ENCODE measurements around the gene PCDHGA5.

DNA sequence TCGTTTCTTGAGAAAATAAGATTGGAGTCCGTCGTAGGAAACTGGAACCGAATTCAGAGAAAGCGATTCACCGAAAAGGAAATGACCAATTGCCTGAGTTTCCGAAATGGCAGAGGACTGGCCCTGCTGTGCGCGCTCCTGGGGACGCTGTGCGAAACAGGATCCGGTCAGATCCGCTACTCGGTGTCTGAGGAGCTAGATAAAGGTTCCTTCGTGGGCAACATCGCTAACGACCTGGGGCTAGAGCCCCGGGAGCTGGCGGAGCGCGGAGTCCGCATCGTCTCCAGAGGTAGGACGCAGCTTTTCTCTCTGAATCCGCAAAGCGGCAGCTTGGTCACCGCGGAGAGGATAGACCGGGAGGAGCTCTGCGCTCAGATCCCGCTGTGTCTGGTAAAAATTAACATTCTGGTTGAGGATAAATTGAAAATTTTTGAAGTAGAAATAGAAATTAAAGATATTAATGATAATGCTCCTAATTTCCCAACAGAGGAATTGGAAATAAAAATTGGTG is 20.0 kb upstream of the PCDHGA5 start:
- TF ChIP-seq, protein P1, sequence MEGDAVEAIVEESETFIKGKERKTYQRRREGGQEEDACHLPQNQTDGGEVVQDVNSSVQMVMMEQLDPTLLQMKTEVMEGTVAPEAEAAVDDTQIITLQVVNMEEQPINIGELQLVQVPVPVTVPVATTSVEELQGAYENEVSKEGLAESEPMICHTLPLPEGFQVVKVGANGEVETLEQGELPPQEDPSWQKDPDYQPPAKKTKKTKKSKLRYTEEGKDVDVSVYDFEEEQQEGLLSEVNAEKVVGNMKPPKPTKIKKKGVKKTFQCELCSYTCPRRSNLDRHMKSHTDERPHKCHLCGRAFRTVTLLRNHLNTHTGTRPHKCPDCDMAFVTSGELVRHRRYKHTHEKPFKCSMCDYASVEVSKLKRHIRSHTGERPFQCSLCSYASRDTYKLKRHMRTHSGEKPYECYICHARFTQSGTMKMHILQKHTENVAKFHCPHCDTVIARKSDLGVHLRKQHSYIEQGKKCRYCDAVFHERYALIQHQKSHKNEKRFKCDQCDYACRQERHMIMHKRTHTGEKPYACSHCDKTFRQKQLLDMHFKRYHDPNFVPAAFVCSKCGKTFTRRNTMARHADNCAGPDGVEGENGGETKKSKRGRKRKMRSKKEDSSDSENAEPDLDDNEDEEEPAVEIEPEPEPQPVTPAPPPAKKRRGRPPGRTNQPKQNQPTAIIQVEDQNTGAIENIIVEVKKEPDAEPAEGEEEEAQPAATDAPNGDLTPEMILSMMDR (optimal IDR thresholded peaks at IDR 0.05 in 1 of 3, IDR thresholded peaks at IDR 0.05 in 1 of 3, conservative IDR thresholded peaks at IDR 0.05 in 1 of 3; ENCODE audit: extremely low read depth in 1 of 3, insufficient read depth in 2 of 3, low read length in 3 of 3): no peak
- no peak for TF ChIP-seq EZH2 (IDR thresholded peaks at IDR 0.05; ENCODE audit: low read length)

Data from keratinocyte (primary cell).